ENCODE results near the gene AKT3.

The AKT3 gene

DNA sequence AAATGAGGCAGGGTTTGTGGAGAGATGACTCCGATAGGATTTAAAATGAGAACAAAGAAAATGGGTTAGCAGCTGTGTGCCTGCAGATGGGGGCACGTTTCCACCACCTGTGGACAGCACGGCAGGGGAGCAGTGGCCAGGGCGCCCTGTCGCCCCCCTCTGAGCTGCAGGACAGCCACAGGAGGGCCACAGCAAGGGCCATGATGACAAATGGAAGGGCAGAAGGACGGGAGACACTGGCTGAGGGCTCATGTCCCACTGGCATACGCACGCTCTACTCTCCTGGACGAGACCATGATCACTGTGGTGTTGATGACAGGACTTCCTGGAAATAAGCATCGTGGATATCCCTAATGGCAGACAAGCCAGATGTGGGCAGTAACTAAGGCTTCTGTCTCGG lies 353.2 kb downstream of the AKT3 start:
- Histone ChIP-seq H2AK5ac (ENCODE audit: low read depth, low read length) (peak overlapping the region; percentile 96), H3K79me1 (ENCODE audit: low read depth, low read length) (no peaks in the 10 kb centered on the region), H3K4me2 (ENCODE audit: insufficient read depth, low read length, poor library complexity, severe bottlenecking) (no peak overlapping the region), H2BK15ac (ENCODE audit: low read length) (peak overlapping the region; percentile 91), H3K23ac (ENCODE audit: low read depth, low read length, poor library complexity) (no peak overlapping the region), H3K4me3 (ENCODE audit: low read length in 2 of 2) (peak overlapping the region in 1 of 2 donors; percentile 8), H3K4ac (ENCODE audit: low read length) (no peak overlapping the region), H2BK12ac (ENCODE audit: low read length) (peak overlapping the region; percentile 35), H3K36me3 (replicated peaks in 1 of 2; ENCODE audit: control insufficient read depth in 2 of 2, insufficient read depth in 2 of 2, low read length in 2 of 2) (peaks cover 0 to 7% of the 10 kb centered on the region in 2 donors), H3K27me3 (ENCODE audit: control insufficient read depth in 3 of 3, insufficient read depth in 3 of 3, low read depth in 1 of 3, low read length in 3 of 3) (peaks cover 0 to 2% (median 0%) of the 10 kb centered on the region in 3 experiments), H3K9me3 (replicated peaks in 1 of 2; ENCODE audit: control insufficient read depth in 2 of 2, insufficient read depth in 1 of 2, low read depth in 1 of 2, low read length in 2 of 2) (peaks cover 0 to 6% of the 10 kb centered on the region in 2 donors), H3K14ac (ENCODE audit: low read length) (peak overlapping the region; percentile 95), H2AFZ (ENCODE audit: low read length) (no peak overlapping the region), H3K9ac (ENCODE audit: low read depth, low read length, poor library complexity) (no peak overlapping the region), H2BK120ac (ENCODE audit: low read depth, low read length) (peak overlapping the region; percentile 96), H3K4me1 (ENCODE audit: control insufficient read depth in 2 of 2, insufficient read depth in 1 of 2, low read depth in 1 of 2, low read length in 2 of 2) (peaks cover 6 to 15% of the 10 kb centered on the region in 2 donors), H4K8ac (ENCODE audit: low read depth, low read length) (peak overlapping the region; percentile 53), H4K91ac (ENCODE audit: low read depth, low read length, poor library complexity) (peak overlapping the region; percentile 92), H3K18ac (ENCODE audit: low read length) (peak overlapping the region; percentile 97), H2BK5ac (ENCODE audit: low read length) (no peak overlapping the region), H3K27ac (replicated peaks; ENCODE audit: low read length) (no peak overlapping the region)
- WGBS, 2 donors (ENCODE audit: extremely low coverage in 2 of 2, insufficient read length in 2 of 2, insufficient replicate concordance in 1 of 2) = no CpG with 5 or more reads among the region's 11 CpGs
- DNase-seq (ENCODE audit: low spot score) = no peak

DNA sequence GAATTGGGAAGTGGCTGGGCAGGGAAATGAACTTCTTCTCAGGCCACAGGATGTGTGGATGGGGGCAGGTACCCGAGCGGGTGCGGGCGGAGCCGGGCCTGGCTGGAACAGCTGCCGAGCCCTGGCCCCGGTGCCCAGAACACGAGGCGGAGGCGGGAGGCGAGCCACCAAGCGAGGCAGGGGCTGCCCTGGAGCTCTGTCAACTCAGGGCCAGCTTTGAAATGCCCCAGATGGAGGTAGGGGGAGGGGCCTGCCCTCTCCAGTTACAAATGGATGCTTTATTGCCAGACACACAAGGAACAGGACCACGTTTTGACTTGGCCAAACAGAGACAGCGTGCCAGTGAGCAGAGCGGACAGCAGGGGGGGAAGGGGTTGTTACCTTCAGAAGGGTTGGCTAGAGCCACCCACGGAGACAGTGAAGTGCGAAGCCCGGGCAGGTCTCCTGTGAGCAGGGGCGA lies 353.8 kb downstream of the AKT3 start:
- peak overlapping the region; percentile 96 for H2BK120ac ChIP-seq (ENCODE audit: low read depth, low read length)
- no peak overlapping the region for H2BK12ac ChIP-seq (ENCODE audit: low read length)
- DNase-seq (ENCODE audit: low spot score) = no peak
- peaks cover 6 to 15% of the 10 kb centered on the region in 2 donors for H3K4me1 ChIP-seq (ENCODE audit: control insufficient read depth in 2 of 2, insufficient read depth in 1 of 2, low read depth in 1 of 2, low read length in 2 of 2)
- peaks cover 0 to 8% of the 10 kb centered on the region in 2 donors for H3K9me3 ChIP-seq (replicated peaks in 1 of 2; ENCODE audit: control insufficient read depth in 2 of 2, insufficient read depth in 1 of 2, low read depth in 1 of 2, low read length in 2 of 2)
- H3K9ac ChIP-seq (ENCODE audit: low read depth, low read length, poor library complexity) = no peak overlapping the region
- no peak overlapping the region for H3K4me3 ChIP-seq (ENCODE audit: low read length in 2 of 2)
- peaks cover 0 to 2% (median 0%) of the 10 kb centered on the region in 3 experiments for H3K27me3 ChIP-seq (ENCODE audit: control insufficient read depth in 3 of 3, insufficient read depth in 3 of 3, low read depth in 1 of 3, low read length in 3 of 3)
- peak overlapping the region; percentile 19 for H4K91ac ChIP-seq (ENCODE audit: low read depth, low read length, poor library complexity)
- H2AFZ ChIP-seq (ENCODE audit: low read length) = no peak overlapping the region
- H3K14ac ChIP-seq (ENCODE audit: low read length) = no peak overlapping the region
- H3K18ac ChIP-seq (ENCODE audit: low read length) = peak overlapping the region; percentile 79
- H3K27ac ChIP-seq (replicated peaks; ENCODE audit: low read length) = peak overlapping the region; percentile 45
- H2BK5ac ChIP-seq (ENCODE audit: low read length) = peak overlapping the region; percentile 42
- peak overlapping the region; percentile 44 for H3K23ac ChIP-seq (ENCODE audit: low read depth, low read length, poor library complexity)
- H4K8ac ChIP-seq (ENCODE audit: low read depth, low read length) = no peak overlapping the region
- H3K79me1 ChIP-seq (ENCODE audit: low read depth, low read length) = no peaks in the 10 kb centered on the region
- H3K4ac ChIP-seq (ENCODE audit: low read length) = no peak overlapping the region
- H3K36me3 ChIP-seq (replicated peaks in 1 of 2; ENCODE audit: control insufficient read depth in 2 of 2, insufficient read depth in 2 of 2, low read length in 2 of 2) = peaks cover 0 to 7% of the 10 kb centered on the region in 2 donors
- peak overlapping the region; percentile 76 for H2BK15ac ChIP-seq (ENCODE audit: low read length)
- H2AK5ac ChIP-seq (ENCODE audit: low read depth, low read length) = peak overlapping the region; percentile 77
- WGBS, 2 donors (ENCODE audit: extremely low coverage in 2 of 2, insufficient read length in 2 of 2, insufficient replicate concordance in 1 of 2) = no CpG with 5 or more reads among the region's 19 CpGs
- no peak overlapping the region for H3K4me2 ChIP-seq (ENCODE audit: insufficient read depth, low read length, poor library complexity, severe bottlenecking)

DNA sequence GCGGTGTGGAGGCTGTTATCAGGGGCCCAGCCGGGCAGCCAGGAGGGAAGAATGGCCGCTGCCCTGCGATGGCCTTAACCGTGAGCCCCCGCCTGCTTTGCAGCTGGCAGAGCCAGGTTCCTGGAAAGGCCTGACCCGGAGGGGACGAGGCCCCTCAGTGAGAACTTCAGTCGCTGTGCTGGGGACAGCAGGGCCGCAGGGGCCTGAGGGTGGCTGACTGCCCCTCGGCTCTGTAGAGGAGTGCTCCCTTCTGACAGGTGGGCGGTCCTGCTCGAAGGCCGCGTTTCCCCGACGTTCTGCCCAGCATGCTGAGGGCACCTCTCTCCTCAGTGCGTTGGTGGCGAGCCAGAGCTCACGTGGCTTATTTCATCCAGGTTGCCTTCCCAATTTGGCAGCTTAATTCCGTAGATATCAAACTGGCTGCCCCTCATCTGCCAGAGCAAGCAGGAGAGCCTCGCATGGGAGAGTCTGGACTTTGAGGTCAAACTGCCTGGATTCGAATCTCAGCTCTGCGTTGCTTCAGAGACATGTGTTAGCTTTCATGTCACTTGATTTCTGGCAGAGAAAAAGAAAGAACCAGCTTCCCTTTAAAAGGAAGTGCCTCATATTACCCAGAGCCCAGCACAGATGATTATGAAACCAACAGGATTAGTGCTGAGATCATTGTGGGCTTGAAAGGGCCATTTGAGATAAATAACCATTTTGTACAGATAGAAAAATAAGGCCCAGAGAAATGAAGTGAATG lies 354.4 kb downstream of the AKT3 start:
- no CpG with 5 or more reads among the region's 24 CpGs for WGBS, 2 donors (ENCODE audit: extremely low coverage in 2 of 2, insufficient read length in 2 of 2, insufficient replicate concordance in 1 of 2)
- no peak overlapping the region for H3K27ac ChIP-seq (replicated peaks; ENCODE audit: low read length)

DNA sequence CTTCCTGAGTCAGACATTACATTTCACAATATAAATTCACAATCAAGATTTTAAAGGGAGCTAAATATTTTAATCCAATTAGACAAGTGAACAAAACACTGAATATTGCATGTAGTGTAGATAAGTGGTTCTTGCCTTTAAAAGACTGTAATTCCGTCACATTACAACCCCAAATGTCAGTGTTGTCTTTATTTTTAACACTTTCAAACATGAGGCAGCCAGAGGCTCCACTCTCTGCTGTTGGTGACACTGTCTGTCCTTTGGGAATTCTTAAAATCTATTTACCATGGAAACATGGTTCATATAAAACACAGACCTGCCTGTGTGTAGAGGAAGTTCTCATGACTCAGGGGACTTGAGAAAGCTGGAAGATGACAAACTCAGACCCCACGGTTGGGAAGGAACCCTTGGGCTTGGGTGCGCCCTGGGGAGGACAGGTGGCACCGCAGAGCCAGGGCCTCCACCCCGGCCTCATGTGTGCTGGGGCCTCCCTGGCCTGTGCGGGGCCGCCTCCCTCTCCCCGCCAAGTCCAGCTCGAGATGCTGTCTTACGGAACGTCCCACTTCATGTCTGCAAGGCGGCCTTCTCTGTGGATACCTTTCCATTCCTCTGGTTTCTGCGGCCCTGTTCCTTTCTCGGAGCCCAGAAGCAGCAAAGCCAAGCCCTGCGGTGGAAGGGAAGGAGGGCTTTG lies 355.2 kb downstream of the AKT3 start:
- Histone ChIP-seq H2BK15ac (ENCODE audit: low read length) (peak overlapping the region; percentile 79), H3K14ac (ENCODE audit: low read length) (no peak overlapping the region), H3K4me3 (ENCODE audit: low read length in 2 of 2) (no peak overlapping the region), H3K4me2 (ENCODE audit: insufficient read depth, low read length, poor library complexity, severe bottlenecking) (no peak overlapping the region), H2AK5ac (ENCODE audit: low read depth, low read length) (peak overlapping the region; percentile 80), H2BK5ac (ENCODE audit: low read length) (no peak overlapping the region), H3K4ac (ENCODE audit: low read length) (peak overlapping the region; percentile 59), H3K27ac (replicated peaks; ENCODE audit: low read length) (no peak overlapping the region), H3K4me1 (ENCODE audit: control insufficient read depth in 2 of 2, insufficient read depth in 1 of 2, low read depth in 1 of 2, low read length in 2 of 2) (peaks cover 6 to 13% of the 10 kb centered on the region in 2 donors), H4K8ac (ENCODE audit: low read depth, low read length) (peak overlapping the region; percentile 98), H3K23ac (ENCODE audit: low read depth, low read length, poor library complexity) (peak overlapping the region; percentile 76), H2BK120ac (ENCODE audit: low read depth, low read length) (no peak overlapping the region), H3K36me3 (replicated peaks in 1 of 2; ENCODE audit: control insufficient read depth in 2 of 2, insufficient read depth in 2 of 2, low read length in 2 of 2) (peaks cover 0 to 4% of the 10 kb centered on the region in 2 donors), H3K9ac (ENCODE audit: low read depth, low read length, poor library complexity) (peak overlapping the region; percentile 61), H3K9me3 (replicated peaks in 1 of 2; ENCODE audit: control insufficient read depth in 2 of 2, insufficient read depth in 1 of 2, low read depth in 1 of 2, low read length in 2 of 2) (peaks cover 0 to 8% of the 10 kb centered on the region in 2 donors), H3K18ac (ENCODE audit: low read length) (peak overlapping the region; percentile 85), H3K27me3 (ENCODE audit: control insufficient read depth in 3 of 3, insufficient read depth in 3 of 3, low read depth in 1 of 3, low read length in 3 of 3) (no peaks in the 10 kb centered on the region), H3K79me1 (ENCODE audit: low read depth, low read length) (no peaks in the 10 kb centered on the region), H2AFZ (ENCODE audit: low read length) (no peak overlapping the region), H4K91ac (ENCODE audit: low read depth, low read length, poor library complexity) (no peak overlapping the region), H2BK12ac (ENCODE audit: low read length) (peak overlapping the region; percentile 80)
- no peak for DNase-seq (ENCODE audit: low spot score)
- no CpG with 5 or more reads among the region's 15 CpGs for WGBS, 2 donors (ENCODE audit: extremely low coverage in 2 of 2, insufficient read length in 2 of 2, insufficient replicate concordance in 1 of 2)

More for the DNA sequence above, 354.4 kb downstream of the AKT3 start:
- Histone ChIP-seq H2AK5ac (ENCODE audit: low read depth, low read length) (peak overlapping the region; percentile 80), H3K14ac (ENCODE audit: low read length) (no peak overlapping the region), H3K18ac (ENCODE audit: low read length) (peak overlapping the region; percentile 85), H3K4me1 (ENCODE audit: control insufficient read depth in 2 of 2, insufficient read depth in 1 of 2, low read depth in 1 of 2, low read length in 2 of 2) (peaks cover 6 to 15% of the 10 kb centered on the region in 2 donors), H2BK15ac (ENCODE audit: low read length) (peak overlapping the region; percentile 79), H3K79me1 (ENCODE audit: low read depth, low read length) (no peaks in the 10 kb centered on the region), H3K36me3 (replicated peaks in 1 of 2; ENCODE audit: control insufficient read depth in 2 of 2, insufficient read depth in 2 of 2, low read length in 2 of 2) (peaks cover 0 to 7% of the 10 kb centered on the region in 2 donors), H4K91ac (ENCODE audit: low read depth, low read length, poor library complexity) (peak overlapping the region; percentile 48), H3K23ac (ENCODE audit: low read depth, low read length, poor library complexity) (peak overlapping the region; percentile 76), H3K4me2 (ENCODE audit: insufficient read depth, low read length, poor library complexity, severe bottlenecking) (no peak overlapping the region), H2BK12ac (ENCODE audit: low read length) (no peak overlapping the region), H2BK5ac (ENCODE audit: low read length) (peak overlapping the region; percentile 42), H3K27me3 (ENCODE audit: control insufficient read depth in 3 of 3, insufficient read depth in 3 of 3, low read depth in 1 of 3, low read length in 3 of 3) (peaks cover 0 to 2% (median 0%) of the 10 kb centered on the region in 3 experiments), H3K9ac (ENCODE audit: low read depth, low read length, poor library complexity) (peak overlapping the region; percentile 61), H2BK120ac (ENCODE audit: low read depth, low read length) (no peak overlapping the region), H3K4me3 (ENCODE audit: low read length in 2 of 2) (no peak overlapping the region), H3K9me3 (replicated peaks in 1 of 2; ENCODE audit: control insufficient read depth in 2 of 2, insufficient read depth in 1 of 2, low read depth in 1 of 2, low read length in 2 of 2) (peaks cover 0 to 8% of the 10 kb centered on the region in 2 donors), H3K4ac (ENCODE audit: low read length) (peak overlapping the region; percentile 59), H2AFZ (ENCODE audit: low read length) (no peak overlapping the region), H4K8ac (ENCODE audit: low read depth, low read length) (peak overlapping the region; percentile 98)
- DNase-seq (ENCODE audit: low spot score) = no peak

All from neuronal stem cell (in vitro differentiated cells).